H9 (cell line): ENCODE measurements around the gene CLIP4. TPM values are rescaled to one million over a fixed set of nuclear protein-coding genes. Genes with fewer than 3 reads are reported as not detected.

ENCODE experiments used
- DNase-seq: peaks from one replicate; pipeline ENCODE4 v3.0.0-alpha.2; 2017
- H2AFZ ChIP-seq: one replicate; pipeline ENCODE4 v1.6.1; 2013; ENCODE audit warnings: mild to moderate bottlenecking, low read length, control low read depth, moderate library complexity
- H2AK5ac ChIP-seq: 2 replicates; pipeline ENCODE4 v1.6.1; 2013; ENCODE audit warnings: low read length, control low read depth, mixed read lengths; ENCODE audit not compliant: insufficient read length
- H2BK120ac ChIP-seq: one replicate; pipeline ENCODE4 v1.6.1; 2013; ENCODE audit warnings: low read depth, mild to moderate bottlenecking, low read length, control low read depth, inconsistent platforms; ENCODE audit not compliant: poor library complexity, severe bottlenecking
- H2BK12ac ChIP-seq: 2 replicates; pipeline ENCODE4 v1.6.1; 2013; ENCODE audit warnings: low read length, control low read depth, mixed read lengths, low read depth; ENCODE audit not compliant: insufficient read length
- H2BK15ac ChIP-seq: 2 replicates; pipeline ENCODE4 v1.6.1; 2013; ENCODE audit warnings: low read depth, low read length, control low read depth
- H2BK20ac ChIP-seq: one replicate; pipeline ENCODE4 v1.6.1; 2013; ENCODE audit warnings: low read depth, mild to moderate bottlenecking, low read length, control low read depth, inconsistent platforms; ENCODE audit not compliant: poor library complexity, severe bottlenecking
- H2BK5ac ChIP-seq: 2 replicates; pipeline ENCODE4 v1.6.1; 2013; ENCODE audit warnings: low read length, control low read depth, mixed read lengths; ENCODE audit not compliant: insufficient read length
- H3K14ac ChIP-seq: 2 replicates; pipeline ENCODE4 v1.6.1; 2013; ENCODE audit warnings: low read length, control low read depth; ENCODE audit not compliant: insufficient read depth
- H3K18ac ChIP-seq: 2 replicates; pipeline ENCODE4 v1.6.1; 2013; ENCODE audit warnings: low read depth, mild to moderate bottlenecking, mixed read lengths, low read length, control low read depth; ENCODE audit not compliant: insufficient read length
- H3K23ac ChIP-seq: 2 replicates; pipeline ENCODE4 v1.6.1; 2013; ENCODE audit warnings: low read length, control low read depth, mixed read lengths, low read depth; ENCODE audit not compliant: insufficient read length
- H3K23me2 ChIP-seq: 2 replicates; pipeline ENCODE4 v1.6.1; 2013; ENCODE audit warnings: low read depth, mild to moderate bottlenecking, mixed read lengths, low read length, control low read depth; ENCODE audit not compliant: insufficient read length, poor library complexity, severe bottlenecking
- H3K27ac ChIP-seq: 2 replicates; pipeline ENCODE4 v1.5.1; 2013; ENCODE audit warnings: low read length, control low read depth, mixed read lengths, low read depth; ENCODE audit not compliant: insufficient read length
- H3K27me3 ChIP-seq: 2 replicates; pipeline ENCODE4 v1.6.1; 2013; ENCODE audit warnings: low read length, control low read depth, inconsistent platforms; ENCODE audit not compliant: insufficient read depth
- H3K4ac ChIP-seq: 2 replicates; pipeline ENCODE4 v1.6.1; 2013; ENCODE audit warnings: low read depth, mild to moderate bottlenecking, control low read depth, inconsistent platforms, low read length, moderate library complexity
- H3K4me1 ChIP-seq: 2 replicates; pipeline ENCODE4 v1.6.1; 2013; ENCODE audit warnings: low read length, control low read depth, inconsistent platforms; ENCODE audit not compliant: insufficient read depth
- H3K4me2 ChIP-seq: 2 replicates; pipeline ENCODE4 v1.6.1; 2013; ENCODE audit warnings: low read length, control low read depth, mixed read lengths; ENCODE audit not compliant: insufficient read length, insufficient read depth
- H3K56ac ChIP-seq: 2 replicates; pipeline ENCODE4 v1.6.1; 2013; ENCODE audit warnings: low read depth, mild to moderate bottlenecking, mixed read lengths, low read length, control low read depth; ENCODE audit not compliant: insufficient read length
- H3K79me1 ChIP-seq: 2 replicates; pipeline ENCODE4 v1.6.1; 2013; ENCODE audit warnings: low read depth, mild to moderate bottlenecking, moderate library complexity, low read length, control low read depth, inconsistent platforms; ENCODE audit not compliant: insufficient read depth, poor library complexity, severe bottlenecking
- H3K79me2 ChIP-seq: 2 replicates; pipeline ENCODE4 v1.6.1; 2013; ENCODE audit warnings: low read length, control low read depth, inconsistent platforms; ENCODE audit not compliant: insufficient read depth
- H3K9ac ChIP-seq: 2 replicates; pipeline ENCODE4 v1.6.1; 2013; ENCODE audit warnings: low read length, control low read depth, mixed read lengths; ENCODE audit not compliant: insufficient read length; ENCODE audit errors: extremely low read depth
- H3K9me3 ChIP-seq: one replicate; pipeline ENCODE4 v1.6.1; 2013; ENCODE audit warnings: low read depth, low read length, inconsistent platforms; ENCODE audit not compliant: control insufficient read depth
- H3T11ph ChIP-seq: one replicate; pipeline ENCODE4 v1.6.1; 2013; ENCODE audit warnings: mild to moderate bottlenecking, low read length, control low read depth, inconsistent platforms
- H4K20me1 ChIP-seq: one replicate; pipeline ENCODE4 v1.6.1; 2013; ENCODE audit not compliant: control insufficient read depth, insufficient read length, insufficient read depth
- H4K5ac ChIP-seq: 2 replicates; pipeline ENCODE4 v1.6.1; 2013; ENCODE audit warnings: low read depth, mild to moderate bottlenecking, mixed read lengths, low read length, control low read depth; ENCODE audit not compliant: insufficient read length
- H4K8ac ChIP-seq: replicated peaks from 2 replicates; pipeline ENCODE4 v1.6.1; 2013; ENCODE audit warnings: low read length, control low read depth, mixed read lengths, low read depth; ENCODE audit not compliant: insufficient read length
- H4K91ac ChIP-seq: 2 replicates; pipeline ENCODE4 v1.6.1; 2013; ENCODE audit warnings: low read depth, mild to moderate bottlenecking, moderate library complexity, mixed read lengths, low read length, control low read depth; ENCODE audit not compliant: insufficient read length
- H3K27ac Mint-ChIP-seq, 3 experiments: 2 replicates in 2 of 3; 3 replicates in 1 of 3; pipeline ENCODE4 v1.8.0; 2020 to 2021; ENCODE audit warnings: mixed read lengths in 3 of 3, mild to moderate bottlenecking in 1 of 3, moderate library complexity in 1 of 3
- H3K27me3 Mint-ChIP-seq: 2 replicates; pipeline ENCODE4 v1.8.0; 2021; ENCODE audit warnings: low read depth, mild to moderate bottlenecking, moderate library complexity, mixed read lengths
- H3K36me3 Mint-ChIP-seq, 3 experiments: 2 replicates in 2 of 3; 3 replicates in 1 of 3; pipeline ENCODE4 v1.8.0; 2020 to 2021; ENCODE audit warnings: low read depth in 3 of 3, mixed read lengths in 3 of 3; ENCODE audit not compliant: insufficient read depth in 1 of 3
- H3K4me1 Mint-ChIP-seq, 2 experiments: 2 replicates each; pipeline ENCODE4 v1.8.0; 2020; ENCODE audit warnings: mixed read lengths in 2 of 2
- H3K4me3 Mint-ChIP-seq, 2 experiments: 2 replicates in 1 of 2; 3 replicates in 1 of 2; pipeline ENCODE4 v1.8.0; 2020 to 2021; ENCODE audit warnings: mild to moderate bottlenecking in 2 of 2, mixed read lengths in 2 of 2, moderate library complexity in 1 of 2
- H3K9me3 Mint-ChIP-seq, 2 experiments: 2 replicates in 1 of 2; 3 replicates in 1 of 2; pipeline ENCODE4 v1.8.0; 2020; ENCODE audit warnings: mild to moderate bottlenecking in 2 of 2, mixed read lengths in 2 of 2, moderate library complexity in 1 of 2
- WGBS: extraction: QIAGEN DNeasy Blood & Tissue Kit; methylation state at CpG from one replicate; pipeline ENCODE4 v1.1.7; 2013; ENCODE audit warnings: missing lambda C conversion rate, low lambda C conversion rate, mixed read lengths; ENCODE audit not compliant: insufficient read length; ENCODE audit errors: extremely low coverage; 5-methylcytosine and 5-hydroxymethylcytosine counted together
- total RNA-seq: library from RNA; stranded (reverse); gene quantifications from 2 replicates; pipeline ENCODE4 v1.2.1, GENCODE V29; 2021
- TF ChIP-seq, protein P1 (sequence below): fragments of 200-600 bp; sonication (generic); conservative IDR thresholded peaks from 3 replicates; pipeline ENCODE4 v1.8.0; 2021; ENCODE audit warnings: antibody characterized with exemption, mild to moderate bottlenecking

The CLIP4 gene
- total RNA-seq, 1 experiment from 2014 or later: 0.66 TPM

DNA sequence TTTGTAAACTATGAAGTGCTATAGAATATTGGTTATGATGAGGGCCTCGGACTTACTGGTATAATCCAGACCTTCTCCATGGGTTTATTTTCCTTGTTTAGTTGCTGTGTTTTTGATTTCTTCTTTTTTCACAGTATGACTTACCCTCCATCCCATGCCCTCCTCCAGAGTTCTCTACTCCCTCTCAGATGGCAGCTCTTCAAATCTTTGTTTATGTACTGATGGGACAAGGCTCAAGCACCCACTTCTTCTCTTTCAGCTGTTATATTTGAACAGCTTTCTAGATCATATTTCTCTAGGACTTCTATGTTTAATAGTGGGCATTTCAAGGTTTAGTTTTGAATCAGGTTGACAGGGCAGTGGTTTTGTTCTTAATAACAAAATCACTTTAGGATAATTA, 43.9 kb downstream of the CLIP4 start:
- Histone ChIP-seq H3K9me3 (no peaks in the 10 kb centered on the region), H2BK15ac (no peak overlapping the region), H3K14ac (no peak overlapping the region), H2AK5ac (no peak overlapping the region), H4K5ac (no peak overlapping the region), H2BK12ac (no peak overlapping the region), H3K4ac (no peak overlapping the region), H3K4me2 (no peak overlapping the region), H3K27ac (no peak overlapping the region), H3K79me2 (no peaks in the 10 kb centered on the region), H3K56ac (no peak overlapping the region), H3T11ph (no peak overlapping the region), H3K9ac (no peak overlapping the region), H2BK120ac (no peak overlapping the region), H3K4me1 (no peaks in the 10 kb centered on the region; the same call in 1 of the 2 replicates), H4K8ac (no peak overlapping the region), H2BK5ac (no peak overlapping the region), H3K18ac (no peak overlapping the region), H4K91ac (no peak overlapping the region), H3K79me1 (no peaks in the 10 kb centered on the region), H4K20me1 (no peaks in the 10 kb centered on the region), H2AFZ (no peak overlapping the region), H2BK20ac (no peak overlapping the region), H3K23ac (no peak overlapping the region), H3K27me3 (no peaks in the 10 kb centered on the region), H3K23me2 (no peaks in the 10 kb centered on the region)
- Mint-ChIP-seq H3K4me3 (no peak overlapping the region), H3K27me3 (peaks cover 2% of the 10 kb centered on the region; the same call in 1 of the 2 replicates), H3K4me1 (peaks cover 17% of the 10 kb centered on the region in 2 experiments), H3K36me3 (no peaks in the 10 kb centered on the region), H3K27ac (no peak overlapping the region), H3K9me3 (no peaks in the 10 kb centered on the region)
- TF ChIP-seq, protein P1, sequence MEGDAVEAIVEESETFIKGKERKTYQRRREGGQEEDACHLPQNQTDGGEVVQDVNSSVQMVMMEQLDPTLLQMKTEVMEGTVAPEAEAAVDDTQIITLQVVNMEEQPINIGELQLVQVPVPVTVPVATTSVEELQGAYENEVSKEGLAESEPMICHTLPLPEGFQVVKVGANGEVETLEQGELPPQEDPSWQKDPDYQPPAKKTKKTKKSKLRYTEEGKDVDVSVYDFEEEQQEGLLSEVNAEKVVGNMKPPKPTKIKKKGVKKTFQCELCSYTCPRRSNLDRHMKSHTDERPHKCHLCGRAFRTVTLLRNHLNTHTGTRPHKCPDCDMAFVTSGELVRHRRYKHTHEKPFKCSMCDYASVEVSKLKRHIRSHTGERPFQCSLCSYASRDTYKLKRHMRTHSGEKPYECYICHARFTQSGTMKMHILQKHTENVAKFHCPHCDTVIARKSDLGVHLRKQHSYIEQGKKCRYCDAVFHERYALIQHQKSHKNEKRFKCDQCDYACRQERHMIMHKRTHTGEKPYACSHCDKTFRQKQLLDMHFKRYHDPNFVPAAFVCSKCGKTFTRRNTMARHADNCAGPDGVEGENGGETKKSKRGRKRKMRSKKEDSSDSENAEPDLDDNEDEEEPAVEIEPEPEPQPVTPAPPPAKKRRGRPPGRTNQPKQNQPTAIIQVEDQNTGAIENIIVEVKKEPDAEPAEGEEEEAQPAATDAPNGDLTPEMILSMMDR: no peak
- WGBS: no CpG with 5 or more reads among the region's 1 CpG
- no peak for DNase-seq
